C1 segment of cervical spinal cord (tissue), 14 donors: Measurements from ENCODE around the gene ADPRH.

Experiments
- DNase-seq, 14 donors: peaks; one replicate each; lab custom pipeline; 2025; lab: John Stamatoyannopoulos, UW

ADPRH gene

GRCh38 chr3:119628816-119629445 is 49.6 kb downstream of the ADPRH start:
- DNase-seq, result no peak

- DNase-seq, result no peak
Observed at GRCh38 chr3:119630128-119630879, 51.0 kb downstream of the ADPRH start.

GRCh38 chr3:119630880-119631329 is 51.6 kb downstream of the ADPRH start:
- DNase-seq, result no peak

GRCh38 chr3:119631516-119631915 is 52.2 kb downstream of the ADPRH start:
- no peak for DNase-seq

GRCh38 chr3:119632216-119632615 is 52.9 kb downstream of the ADPRH start:
- no peak for DNase-seq

GRCh38 chr3:119632829-119633228 is 53.5 kb downstream of the ADPRH start:
- DNase-seq, result no peak

GRCh38 chr3:119635719-119636118 is 56.4 kb downstream of the ADPRH start:
- DNase-seq, result no peak

GRCh38 chr3:119636249-119636648 is 57.0 kb downstream of the ADPRH start:
- DNase-seq, result no peak

- DNase-seq, result no peak
Observed at GRCh38 chr3:119636891-119637611, 57.8 kb downstream of the ADPRH start.

GRCh38 chr3:119637679-119638477 is 58.6 kb downstream of the ADPRH start:
- no peak for DNase-seq
